Stimulated activated CD4-positive, alpha-beta T cell treated with anti-CD3 and anti-CD28 coated beads, Interleukin-1b, Interleukin-23, amount 100 ng/mL, for 4 hours (primary cell): Measurements from ENCODE around the gene HKDC1.
"Not testable (repeated sequence)": the region's sequence is repeated elsewhere in the genome, so short reads cannot be mapped to it uniquely, and the experiment has no call there.

Experiments
- DNase-seq, 2 donors: peaks; one replicate each; pipeline ENCODE4 v3.0.0-alpha.2; 2020; ENCODE audit warnings: low read depth in 2 of 2

The HKDC1 gene, protein sequence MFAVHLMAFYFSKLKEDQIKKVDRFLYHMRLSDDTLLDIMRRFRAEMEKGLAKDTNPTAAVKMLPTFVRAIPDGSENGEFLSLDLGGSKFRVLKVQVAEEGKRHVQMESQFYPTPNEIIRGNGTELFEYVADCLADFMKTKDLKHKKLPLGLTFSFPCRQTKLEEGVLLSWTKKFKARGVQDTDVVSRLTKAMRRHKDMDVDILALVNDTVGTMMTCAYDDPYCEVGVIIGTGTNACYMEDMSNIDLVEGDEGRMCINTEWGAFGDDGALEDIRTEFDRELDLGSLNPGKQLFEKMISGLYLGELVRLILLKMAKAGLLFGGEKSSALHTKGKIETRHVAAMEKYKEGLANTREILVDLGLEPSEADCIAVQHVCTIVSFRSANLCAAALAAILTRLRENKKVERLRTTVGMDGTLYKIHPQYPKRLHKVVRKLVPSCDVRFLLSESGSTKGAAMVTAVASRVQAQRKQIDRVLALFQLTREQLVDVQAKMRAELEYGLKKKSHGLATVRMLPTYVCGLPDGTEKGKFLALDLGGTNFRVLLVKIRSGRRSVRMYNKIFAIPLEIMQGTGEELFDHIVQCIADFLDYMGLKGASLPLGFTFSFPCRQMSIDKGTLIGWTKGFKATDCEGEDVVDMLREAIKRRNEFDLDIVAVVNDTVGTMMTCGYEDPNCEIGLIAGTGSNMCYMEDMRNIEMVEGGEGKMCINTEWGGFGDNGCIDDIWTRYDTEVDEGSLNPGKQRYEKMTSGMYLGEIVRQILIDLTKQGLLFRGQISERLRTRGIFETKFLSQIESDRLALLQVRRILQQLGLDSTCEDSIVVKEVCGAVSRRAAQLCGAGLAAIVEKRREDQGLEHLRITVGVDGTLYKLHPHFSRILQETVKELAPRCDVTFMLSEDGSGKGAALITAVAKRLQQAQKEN

DNA sequence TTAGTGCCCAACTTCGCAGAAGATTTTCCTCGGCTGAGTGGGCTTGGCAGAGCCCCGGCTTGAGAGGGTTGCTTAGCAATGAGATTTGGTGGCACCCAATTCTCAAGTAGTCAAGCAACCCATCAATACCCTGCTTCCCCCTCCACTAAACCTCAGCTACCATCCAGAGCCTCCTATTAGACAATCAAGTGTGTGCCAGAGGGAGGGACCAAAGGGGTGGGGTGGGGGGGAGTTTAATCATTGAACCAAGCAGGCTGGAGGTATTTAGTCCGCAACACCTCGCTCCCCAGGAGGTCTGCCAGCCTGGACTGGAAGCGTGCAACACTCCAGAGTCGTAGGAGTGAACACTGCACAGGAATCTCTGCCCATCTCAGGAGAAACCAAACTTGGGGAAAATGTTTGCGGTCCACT, at the start of gene HKDC1:
TSS of gene HKDC1 (plus strand) at position 292 of the 411 bp plus-strand sequence. CDS start at position 396, 104 bp downstream.
- no peak for DNase-seq

DNA sequence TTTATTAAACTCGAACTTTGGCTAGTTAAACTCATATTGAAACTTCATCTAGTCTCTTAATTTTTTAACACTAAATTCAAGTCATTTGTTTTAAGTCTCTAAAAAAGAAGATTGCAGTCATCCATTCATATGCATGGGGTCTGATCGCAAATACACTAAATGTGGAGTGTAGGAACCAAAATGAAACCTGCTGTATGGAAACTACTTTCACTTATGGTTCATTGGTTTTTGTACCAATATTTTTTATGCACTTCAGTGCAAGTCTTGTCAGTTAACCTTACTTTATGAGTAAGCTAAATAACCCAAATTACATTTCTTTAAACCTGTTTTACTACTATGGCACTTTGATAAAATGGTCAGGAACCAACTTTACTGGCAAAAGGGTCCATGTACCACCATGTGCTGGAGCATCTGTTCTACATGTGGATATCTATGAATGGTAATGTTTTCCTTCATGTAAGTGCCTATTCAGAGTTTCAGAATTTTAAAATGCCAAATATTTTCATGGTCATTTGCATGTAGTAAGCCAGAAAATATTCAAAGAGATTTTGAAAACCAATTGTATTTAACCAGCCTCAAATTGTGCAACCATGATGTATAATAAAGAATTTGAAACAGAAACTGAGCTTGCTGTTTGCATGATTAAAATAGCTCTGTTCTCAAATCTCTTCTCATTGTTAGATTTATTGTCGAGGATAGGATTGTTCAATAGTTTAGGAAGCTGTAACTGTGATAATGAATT, 47.7 kb upstream of the HKDC1 start:
- DNase-seq = no peak

DNA sequence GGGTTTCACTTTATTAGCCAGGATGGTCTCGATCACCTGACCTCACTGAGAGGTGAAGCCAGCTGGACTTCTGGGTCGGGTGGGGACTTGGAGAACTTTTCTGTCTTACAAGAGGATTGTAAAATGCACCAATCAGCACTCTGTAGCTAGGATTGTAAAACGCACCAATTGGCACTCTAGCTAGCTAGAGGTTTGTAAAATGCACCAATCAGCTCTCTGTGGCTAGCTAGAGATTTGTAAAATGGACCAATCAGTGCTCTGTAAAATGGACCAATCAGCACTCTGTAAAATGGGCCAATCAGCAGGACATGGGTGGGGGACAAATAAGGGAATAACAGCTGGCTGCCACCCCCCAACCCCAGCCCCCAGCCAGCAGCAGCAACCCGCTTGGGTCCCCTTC, 44.8 kb upstream of the HKDC1 start:
- DNase-seq = not testable (repeated sequence)

DNA sequence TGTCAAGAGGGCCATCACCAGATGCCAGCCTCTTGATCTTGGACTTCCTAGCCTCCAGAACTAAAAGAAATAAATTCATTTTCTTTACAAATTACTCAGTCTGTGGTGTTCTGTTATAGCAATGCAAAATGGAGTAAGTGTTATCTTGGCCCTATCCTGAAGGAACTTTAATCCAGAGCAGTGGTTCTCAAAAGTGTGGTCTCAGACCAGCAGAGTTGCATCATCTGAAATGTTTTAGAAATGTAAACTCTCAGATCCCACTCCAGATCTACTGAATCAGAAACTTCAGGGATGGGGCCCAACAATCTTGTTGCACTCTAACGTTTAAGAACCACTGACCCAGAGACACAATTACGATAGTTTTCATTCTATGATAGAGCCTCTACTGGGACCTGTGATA, 43.3 kb upstream of the HKDC1 start:
- no peak for DNase-seq

DNA sequence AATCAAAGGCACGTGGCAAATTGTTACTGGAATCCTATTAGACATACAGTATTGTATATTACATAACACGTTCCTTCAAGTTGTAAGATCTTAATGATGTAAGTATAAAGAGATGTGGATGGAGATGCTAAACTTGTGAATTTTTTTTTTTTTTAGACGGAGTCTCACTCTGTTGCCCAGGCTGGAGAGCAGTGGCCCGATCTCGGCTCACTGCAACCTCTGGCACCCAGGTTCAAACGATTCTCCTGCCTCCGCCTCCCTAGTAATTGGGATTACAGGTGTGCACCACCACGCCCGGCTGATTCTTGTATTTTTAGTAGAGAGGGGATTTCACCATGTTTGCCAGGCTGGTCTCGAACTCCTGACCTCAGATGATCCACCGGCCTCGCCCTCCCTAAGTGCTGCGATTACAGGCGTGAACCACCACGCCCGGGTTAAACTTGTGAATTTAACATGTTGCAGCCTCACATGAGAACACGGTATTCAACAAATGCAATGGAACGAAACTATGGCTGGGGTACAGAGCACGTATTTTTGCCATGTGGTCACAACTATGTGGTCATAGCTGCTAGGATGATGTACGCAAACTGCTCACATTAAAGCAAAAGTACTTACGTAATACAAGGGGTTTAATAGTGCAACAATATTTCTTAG, 40.9 kb upstream of the HKDC1 start:
- peak; percentile 8 to 13 for DNase-seq

DNA sequence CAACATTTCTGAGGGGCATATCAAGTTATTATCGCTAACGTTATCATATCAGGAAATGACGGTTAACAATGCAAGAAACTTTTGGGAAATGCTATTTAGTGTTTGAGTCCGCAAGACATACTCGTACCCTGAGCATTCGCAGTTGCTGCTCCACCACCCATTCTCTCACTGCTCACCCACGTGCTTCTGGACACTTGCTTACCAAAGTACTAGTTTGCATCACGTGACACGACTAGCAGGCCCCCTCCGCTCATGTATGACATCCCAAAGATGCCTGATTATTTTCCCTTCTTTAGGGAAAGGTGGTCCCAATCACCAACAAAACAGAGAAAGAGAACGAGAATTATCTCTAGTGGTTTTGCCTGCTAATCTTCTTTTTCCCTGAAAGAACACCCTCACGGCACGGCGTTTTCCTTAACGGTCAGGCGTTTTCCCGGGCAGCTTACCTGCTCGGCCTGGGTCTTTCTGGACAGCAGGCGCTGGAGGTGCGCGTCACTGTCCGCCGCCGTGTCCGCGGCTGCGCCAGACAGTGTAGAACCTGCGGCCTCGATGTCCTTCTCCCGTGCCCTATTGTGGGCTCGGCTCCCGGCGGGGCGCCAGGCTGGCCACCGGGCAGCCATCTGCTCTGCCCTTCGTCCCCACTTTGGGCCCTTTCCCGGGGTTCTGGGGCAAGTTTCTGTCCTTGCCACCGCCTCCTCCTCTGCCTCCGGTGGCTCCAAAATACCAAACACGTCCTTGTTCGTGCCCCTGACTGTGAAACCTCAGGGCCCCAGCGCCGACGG, 40.2 kb upstream of the HKDC1 start, which contains the start of gene SUPV3L1:
TSS of gene SUPV3L1 (plus strand) at position 492 of the 782 bp plus-strand sequence. CDS start at position 550, 58 bp downstream.
- DNase-seq = peak; percentile 74 to 80

DNA sequence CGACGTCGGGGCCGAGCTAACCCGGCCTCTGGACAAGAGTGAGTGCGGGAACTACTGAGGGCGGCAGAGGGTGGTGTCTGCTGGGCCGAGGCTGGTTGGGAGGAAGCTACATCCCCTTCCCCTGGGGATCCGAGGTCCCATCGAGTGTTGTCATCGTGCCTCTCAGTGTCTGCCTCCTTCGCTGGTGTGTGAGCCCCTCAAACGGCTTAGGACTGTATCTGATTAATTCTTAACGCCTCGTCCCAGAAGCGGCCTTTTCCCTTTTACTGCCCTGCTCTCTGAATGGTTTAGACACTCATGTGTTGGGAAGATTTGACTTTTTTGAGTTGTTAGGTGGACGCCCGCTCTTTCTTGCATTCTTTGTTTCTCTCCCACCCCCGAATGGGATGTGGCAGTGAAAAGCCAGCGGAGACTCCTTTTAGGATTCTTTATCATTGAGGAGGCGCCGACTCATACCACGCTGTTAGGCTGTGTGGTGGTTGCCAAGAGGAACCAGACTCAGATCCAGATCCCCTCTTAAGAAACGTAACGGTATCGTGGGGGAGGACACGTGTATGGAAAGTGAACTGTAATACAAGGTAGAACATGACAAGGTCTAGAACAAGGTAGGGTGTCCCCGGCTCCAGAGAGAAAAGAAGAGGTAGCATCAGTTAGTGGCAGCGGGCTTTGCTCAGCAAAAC, 39.5 kb upstream of the HKDC1 start:
- DNase-seq = peak in 1 of 2 donors; percentile 9

DNA sequence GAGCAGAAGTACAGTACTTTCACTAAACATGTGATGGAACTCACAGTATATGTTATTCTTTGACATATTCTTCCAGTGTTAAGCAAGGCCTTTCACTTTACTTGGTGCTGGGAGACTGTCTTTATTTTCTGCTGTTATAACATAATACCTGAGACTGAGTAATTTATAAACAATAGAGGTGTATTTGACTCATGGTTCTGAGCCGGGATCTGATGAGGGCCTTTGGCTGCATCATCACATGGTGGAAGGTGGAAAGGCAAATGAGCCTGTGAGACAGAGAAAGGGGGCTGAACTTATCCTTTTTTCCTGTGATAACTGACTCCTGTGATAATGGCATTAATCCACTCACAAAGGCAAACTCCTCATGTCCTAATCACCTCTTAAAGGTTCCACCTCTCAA, 38.7 kb upstream of the HKDC1 start:
- DNase-seq = no peak

DNA sequence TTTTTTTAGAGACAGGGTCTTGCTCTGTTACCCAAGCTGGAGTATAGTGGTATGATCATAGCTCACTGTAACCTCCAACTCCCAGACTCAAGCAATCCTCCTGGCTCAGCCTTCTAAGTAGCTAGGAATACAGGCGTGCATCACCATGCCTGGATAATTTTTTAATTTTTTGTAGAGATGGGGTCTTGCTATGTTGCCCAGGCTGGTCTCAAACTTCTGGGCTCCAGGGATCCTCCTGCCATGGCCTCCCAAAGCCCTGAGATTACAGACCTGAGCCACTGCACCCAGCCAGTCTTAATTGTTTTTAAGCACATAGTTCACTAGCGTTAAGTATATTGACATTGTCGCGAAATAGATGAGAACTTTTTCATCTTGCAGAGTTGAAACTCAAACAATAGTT, 38.1 kb upstream of the HKDC1 start:
- DNase-seq = no peak

DNA sequence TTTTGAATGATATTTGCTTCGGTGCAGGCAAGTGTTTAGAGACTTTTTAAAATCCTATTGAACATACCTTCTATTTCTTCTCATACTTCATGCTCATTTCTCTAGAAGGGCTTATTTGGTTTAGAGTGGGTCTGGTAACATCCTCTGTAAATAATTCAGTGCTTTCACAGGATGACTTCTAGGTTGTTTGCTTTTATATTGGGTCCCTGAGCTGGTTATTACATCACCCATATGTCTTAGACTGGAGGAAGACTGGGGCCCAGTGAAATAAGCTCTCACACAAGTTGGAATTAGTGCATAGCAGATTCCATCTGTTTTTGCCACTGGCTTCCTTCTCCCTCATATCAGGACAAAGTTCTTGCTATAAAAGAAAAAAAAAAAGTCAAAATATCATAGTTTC, 33.6 kb upstream of the HKDC1 start:
- no peak for DNase-seq

DNA sequence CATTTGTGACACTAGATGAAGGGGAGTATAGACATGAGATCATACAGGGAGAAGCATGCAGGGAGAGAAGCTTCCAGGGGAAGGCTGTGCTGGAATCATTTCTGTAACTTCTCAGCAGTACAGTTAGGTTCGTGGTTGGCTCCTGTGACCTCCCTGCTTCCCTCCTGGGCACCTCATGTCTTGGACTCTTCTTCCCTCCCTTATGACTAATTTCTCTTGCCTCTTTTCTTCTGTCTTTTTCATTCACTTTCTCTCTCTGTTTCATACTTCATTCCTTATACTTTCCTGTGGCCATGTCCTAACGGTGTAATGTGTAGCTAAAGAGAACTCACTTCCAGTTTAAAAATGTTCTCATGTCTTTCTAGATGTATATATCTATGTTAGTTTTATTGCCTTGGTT, 19.1 kb upstream of the HKDC1 start:
- no peak for DNase-seq

DNA sequence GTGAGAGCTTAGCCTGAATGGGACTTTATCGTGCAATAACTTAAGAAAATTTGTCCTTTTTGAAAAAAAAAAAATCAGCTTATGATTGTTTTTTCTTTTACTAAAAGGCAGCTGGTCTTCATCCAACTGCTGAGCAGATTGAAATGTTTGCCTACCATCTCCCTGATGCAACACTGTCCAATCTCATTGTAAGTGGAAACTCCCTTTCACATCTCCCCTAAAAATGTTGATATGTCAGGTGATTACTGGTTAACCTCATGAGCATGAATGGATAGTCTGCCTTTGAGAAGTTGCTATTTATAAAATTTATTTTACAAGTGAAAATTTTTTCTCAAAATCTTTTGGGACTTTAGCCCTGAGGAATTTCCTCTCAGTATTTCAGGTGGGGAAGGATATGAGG, 17.8 kb upstream of the HKDC1 start:
- no peak for DNase-seq

DNA sequence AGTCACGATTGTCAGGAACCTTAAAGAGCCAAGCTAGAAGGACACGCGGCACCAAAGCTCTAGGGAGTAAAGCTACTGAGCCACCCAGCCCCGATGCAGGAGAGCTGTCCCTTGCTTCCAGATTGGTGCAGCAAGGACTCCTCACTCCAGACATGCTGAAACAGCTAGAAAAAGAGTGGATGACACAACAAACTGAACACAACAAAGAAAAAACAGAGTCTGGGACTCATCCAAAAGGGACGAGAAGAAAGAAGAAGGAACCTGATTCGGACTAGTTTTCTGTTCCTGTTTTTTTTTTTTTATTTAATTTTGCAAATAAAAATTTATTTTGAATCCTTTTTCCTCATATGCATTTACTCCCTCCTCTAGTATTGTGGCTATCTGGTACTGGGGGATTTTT, 11.4 kb upstream of the HKDC1 start:
- no peak for DNase-seq

DNA sequence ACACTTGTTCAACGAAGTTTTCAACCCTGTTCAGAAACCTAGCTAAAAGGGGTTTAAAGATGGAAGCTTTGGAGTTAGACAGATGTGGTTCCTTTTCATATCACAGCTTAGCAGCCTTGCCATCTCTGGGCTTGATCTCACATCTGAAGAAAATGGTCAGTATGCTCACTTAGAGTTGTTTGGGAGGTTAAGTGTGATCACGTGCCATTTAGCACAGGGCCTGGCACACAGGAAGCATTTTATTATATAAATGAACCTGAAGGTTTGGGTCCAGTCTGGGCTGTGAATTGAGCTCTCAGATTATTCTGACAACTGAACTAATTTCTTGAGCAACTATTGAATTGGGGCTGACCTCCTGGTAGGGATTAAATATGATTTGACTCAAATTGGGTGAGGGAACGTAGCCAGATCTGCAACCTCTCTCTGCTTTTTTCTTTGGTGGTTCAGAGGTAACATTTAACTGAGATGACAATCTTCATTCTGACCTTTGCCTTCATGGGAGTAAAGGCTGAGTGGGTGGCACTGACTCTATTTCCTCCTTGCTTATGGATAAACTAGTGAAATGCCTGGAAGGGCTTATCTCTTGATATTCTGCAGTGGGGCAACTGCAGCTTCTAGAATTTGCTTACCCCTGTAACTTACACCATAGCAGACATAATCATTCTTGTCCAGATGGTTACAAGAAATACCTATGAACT, 10.2 kb upstream of the HKDC1 start:
- no peak for DNase-seq

DNA sequence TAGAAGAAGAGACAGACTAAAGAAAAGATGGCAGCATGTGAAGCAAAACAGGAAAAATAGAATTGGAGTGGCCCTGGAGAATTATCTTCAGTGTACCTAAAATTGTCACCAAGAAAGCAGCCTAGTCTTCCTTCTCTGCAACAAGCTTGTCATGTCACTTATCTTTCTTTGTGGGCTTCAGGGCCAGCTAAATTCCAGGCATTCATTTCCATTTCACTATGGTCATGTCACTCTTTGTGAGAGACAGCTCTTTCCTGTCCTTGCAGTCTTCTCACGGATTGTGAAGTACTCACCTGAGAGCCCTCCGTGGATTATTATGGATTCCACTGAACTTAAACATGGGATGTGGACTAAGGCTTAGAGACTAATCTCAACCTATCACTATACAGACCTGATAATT, 9.0 kb upstream of the HKDC1 start:
- no peak for DNase-seq

DNA sequence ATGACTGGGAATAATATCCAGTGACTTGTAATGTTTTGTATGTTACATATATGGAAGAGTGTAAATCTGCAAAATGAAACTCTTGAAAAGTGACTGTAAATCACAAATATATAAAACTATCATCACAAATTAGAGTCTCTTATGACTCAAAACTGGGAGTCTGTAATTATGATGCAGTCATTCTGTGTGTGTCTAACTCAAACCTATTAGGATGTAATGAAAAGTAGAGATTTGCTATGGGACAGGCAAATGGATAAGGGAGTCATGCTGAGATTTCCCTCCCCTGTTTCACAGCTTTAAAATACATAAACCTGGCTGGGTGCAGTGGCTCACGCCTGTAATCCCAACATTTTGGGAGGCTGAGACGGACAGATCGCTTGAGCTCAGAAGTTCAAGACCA, 8.6 kb upstream of the HKDC1 start:
- DNase-seq = no peak

DNA sequence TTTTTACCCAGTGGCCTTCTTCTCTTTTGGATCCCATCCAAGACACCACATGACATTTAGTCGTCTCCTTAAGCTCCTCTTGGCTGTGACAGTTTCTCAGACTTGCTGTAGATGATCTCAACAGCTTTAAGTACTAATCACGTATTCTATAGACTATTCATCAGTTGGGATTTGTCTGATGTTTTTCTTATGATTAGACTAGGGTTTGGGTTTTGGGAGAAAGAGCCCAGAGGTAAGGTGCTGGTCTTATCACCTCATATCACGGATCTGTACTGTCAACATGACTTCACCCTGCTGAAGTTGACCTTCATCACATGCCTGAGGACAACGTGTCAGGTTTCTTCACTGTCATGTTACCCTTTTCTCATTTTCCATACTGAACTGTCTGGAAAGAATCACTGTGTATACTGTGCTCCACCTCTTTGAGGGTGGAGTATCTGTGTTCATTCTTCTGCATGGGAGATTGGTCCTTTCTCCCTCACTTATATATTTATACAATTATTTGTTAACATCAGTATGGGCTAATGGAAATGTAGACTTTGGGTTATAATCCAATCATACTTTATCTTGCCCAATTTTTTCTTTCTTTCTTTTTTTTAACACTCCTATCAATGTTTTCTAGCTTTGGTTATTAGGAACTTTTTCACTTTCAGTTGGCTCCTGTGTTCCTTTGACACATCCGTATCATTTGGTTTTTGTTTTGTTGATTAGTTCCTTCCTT, 6.4 kb upstream of the HKDC1 start:
- no peak for DNase-seq

DNA sequence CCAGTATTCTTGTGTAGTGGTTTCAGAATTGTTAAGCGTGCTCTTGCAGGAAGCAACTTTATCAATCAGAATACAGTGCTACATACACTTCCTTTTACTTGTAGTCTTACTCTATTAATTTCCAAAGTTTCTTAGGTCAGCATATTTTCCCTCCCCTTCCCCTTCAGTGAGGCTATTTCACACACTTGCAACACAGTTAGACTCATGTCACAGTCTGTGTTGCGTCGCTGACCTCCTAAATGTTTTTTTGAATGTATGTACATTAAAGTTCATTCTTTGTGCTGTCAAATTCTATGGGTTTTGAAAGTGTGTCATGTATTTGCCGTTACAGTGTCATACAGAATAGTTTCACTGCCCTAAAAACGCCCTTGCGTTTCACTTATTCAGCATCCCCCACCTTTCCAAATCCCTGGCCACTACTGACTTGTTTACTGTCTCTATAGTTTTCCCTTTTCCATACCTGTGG, 5.4 kb upstream of the HKDC1 start:
- no peak for DNase-seq
